OCI-LY3 (cell line): ENCODE data around the gene NFX1.

Experiments
- CTCF ChIP-seq: fragments of 200-600, 300-600 bp; sonication (generic); IDR thresholded peaks from 2 replicates; pipeline ENCODE4 v1.5.1; 2014; ENCODE audit warnings: antibody characterized with exemption, low read length, low read depth
- EZH2phosphoT487 ChIP-seq: fragments of 200-600 bp; shearing (Covaris generic); IDR thresholded peaks from 2 replicates; pipeline ENCODE4 v1.6.1; 2018; ENCODE audit warnings: antibody characterized with exemption, mixed run types, low read depth

DNA sequence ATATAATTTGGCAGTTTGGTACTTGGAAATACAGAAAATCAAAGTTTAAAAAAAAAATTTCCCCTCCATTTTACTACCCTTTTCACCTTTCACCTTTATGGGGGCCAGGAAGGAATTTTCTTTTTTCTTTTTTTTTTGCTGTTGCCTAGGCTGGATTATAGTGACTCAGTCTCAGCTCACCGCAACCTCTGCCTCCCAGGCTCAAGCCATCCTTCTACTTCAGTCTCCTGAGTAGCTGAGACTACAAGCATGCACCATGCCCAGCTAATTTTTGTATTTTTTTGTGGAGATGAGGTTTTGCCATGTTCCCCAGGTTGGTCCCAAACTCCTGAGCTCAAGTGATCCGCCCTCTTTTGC, 16.4 kb upstream of the NFX1 start:
- TF ChIP-seq CTCF = no peak
- no peak for TF ChIP-seq EZH2phosphoT487
